ENCODE data around the gene TRPV2.

Gene TRPV2

GRCh38 chr17:16455997-16456741 lies 40.8 kb downstream of the TRPV2 start:
- DNase-seq (ENCODE audit: low spot score): no peak

DNA sequence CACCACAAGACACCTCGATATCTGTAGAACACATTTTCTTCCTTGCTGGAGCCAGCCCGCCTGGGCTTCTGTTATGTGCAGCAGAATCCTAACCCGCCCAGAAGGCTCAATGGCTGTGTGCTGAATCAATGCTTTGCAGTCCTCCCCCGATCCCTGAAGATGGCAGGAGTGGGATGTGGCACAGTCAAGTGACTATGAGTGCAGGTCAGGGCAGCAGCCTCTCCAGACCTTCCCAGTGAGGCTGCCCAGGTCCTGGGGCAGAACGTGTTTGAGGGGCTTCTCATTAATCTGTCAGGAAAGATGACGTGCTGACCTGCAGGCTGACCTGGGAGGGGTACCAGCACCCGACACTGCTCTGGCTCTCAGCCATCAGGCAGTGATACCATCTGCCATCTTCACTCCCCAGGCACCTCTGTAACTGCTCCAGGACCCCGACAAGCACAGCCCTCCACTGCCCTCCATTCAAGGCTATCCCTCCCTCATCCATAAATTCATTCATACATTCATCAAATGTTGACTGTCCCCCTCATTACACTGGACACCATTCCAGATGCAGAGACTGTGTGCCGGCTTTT lies 41.5 kb downstream of the TRPV2 start:
- no peak for DNase-seq (ENCODE audit: low spot score)

GRCh38 chr17:16459271-16459670 lies 43.9 kb downstream of the TRPV2 start:
- DNase-seq (ENCODE audit: low spot score): no peak

GRCh38 chr17:16459855-16460550 lies 44.6 kb downstream of the TRPV2 start:
- DNase-seq (ENCODE audit: low spot score): no peak

GRCh38 chr17:16460796-16461605 lies 45.6 kb downstream of the TRPV2 start:
- no peak for DNase-seq (ENCODE audit: low spot score)

GRCh38 chr17:16461606-16461866 lies 46.2 kb downstream of the TRPV2 start:
- no peak for DNase-seq (ENCODE audit: low spot score)

DNA sequence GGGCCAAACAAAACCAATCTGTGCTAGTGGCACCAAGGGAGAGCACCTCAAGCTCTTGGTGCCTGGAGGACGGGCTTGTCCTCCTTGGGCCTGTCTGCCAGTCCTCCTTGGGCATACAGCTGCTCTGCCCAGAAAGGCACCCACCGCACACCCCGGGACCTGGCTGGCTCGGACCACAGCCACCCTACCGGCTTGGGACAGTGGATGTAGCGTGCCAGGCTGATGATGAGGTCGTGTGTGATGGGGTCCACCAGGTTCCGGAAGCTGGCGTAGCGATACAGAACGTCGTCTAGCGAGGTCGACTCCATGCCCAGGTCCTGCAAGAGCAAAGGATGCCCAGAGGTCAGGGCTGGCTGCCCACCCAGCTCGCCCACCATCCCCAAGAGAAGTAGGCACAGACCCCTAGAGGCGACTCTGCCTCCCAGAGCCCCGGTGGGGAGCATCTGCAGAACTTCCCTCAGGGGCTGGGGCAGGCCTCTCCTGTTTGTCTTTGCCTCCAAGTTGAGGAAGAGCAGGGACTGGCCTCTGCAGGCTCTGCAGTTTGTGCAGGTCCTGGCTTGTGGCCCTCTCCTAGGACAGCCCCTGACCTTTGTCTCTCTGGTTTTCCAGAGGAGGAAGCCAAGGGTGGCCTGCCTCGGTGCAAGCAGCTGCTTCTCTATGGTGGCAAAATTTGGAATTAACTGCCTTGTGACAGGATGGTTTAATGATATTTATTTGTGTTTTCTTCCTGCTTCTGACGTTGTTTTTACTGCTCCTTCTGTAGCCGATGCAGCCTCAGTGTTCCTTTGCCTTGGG lies 46.9 kb downstream of the TRPV2 start:
- no peak for DNase-seq (ENCODE audit: low spot score)

GRCh38 chr17:16463358-16464302 lies 48.3 kb downstream of the TRPV2 start:
- DNase-seq (ENCODE audit: low spot score): no peak

GRCh38 chr17:16464303-16465051 lies 49.1 kb downstream of the TRPV2 start:
- no peak for DNase-seq (ENCODE audit: low spot score)

DNA sequence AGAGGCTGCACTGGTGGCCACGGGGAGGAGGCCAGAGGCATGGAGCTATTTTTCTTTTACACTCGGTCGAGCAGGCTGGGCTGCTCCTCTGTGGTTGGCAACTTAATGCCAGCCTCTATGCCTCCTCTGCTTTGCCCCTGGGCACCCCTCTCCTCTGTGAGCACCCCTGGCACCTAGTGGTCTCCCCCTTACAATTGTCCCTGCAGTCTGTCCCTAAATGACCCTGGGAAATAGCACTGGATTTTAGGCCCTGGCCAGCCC lies 49.6 kb downstream of the TRPV2 start:
- DNase-seq (ENCODE audit: low spot score): no peak

DNA sequence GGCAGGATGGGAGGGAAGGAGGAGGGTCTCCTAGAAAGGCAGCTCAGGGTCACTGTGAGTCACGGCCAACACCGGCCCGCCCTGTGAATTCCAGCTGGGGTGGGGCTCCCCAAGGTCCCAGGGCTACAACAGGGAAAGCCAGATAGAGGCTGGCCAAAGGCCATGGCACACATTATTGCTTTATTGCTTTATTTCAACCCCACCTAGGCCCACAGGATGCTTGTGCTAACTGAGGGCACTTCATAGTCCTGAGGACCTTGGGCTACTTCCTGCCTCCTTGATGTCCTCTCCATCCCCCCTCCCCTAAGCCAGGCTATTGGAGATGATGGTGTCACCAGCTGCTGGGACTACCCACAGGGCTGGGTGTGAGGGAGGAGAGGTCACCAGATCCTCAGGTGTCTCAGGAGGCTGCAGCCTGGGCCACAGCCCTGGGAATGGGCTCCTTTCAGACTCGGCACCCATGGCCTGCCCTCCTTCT lies 50.5 kb downstream of the TRPV2 start:
- DNase-seq (ENCODE audit: low spot score): no peak

DNA sequence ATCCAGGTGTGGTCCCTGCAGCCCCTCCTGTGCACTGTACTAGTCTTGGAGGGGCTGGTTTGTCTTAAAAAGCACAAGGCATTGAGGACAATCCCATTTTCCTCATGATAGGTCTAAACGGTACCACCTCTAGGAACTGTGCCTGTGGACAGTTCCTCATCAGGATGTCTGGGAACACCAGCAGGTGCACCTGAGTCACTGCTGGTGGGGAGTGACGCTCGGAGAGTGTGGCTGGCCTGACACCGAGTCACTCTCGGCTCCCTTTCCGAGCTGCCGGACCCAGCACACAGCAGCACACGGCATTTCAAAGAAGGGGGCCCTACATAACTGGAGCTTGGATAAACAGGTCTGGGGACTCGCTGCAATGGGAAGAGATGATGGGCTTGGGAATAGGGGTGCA lies 51.0 kb downstream of the TRPV2 start:
- DNase-seq (ENCODE audit: low spot score): no peak

GRCh38 chr17:16467044-16467443 lies 51.7 kb downstream of the TRPV2 start:
- DNase-seq (ENCODE audit: low spot score): no peak

- DNase-seq (ENCODE audit: low spot score): no peak
Measured at GRCh38 chr17:16467886-16468285, 52.5 kb downstream of the TRPV2 start.

GRCh38 chr17:16468428-16468992 lies 53.1 kb downstream of the TRPV2 start:
- DNase-seq (ENCODE audit: low spot score): no peak

- DNase-seq (ENCODE audit: low spot score): no peak
Measured at GRCh38 chr17:16470265-16470664, 54.9 kb downstream of the TRPV2 start.

DNA sequence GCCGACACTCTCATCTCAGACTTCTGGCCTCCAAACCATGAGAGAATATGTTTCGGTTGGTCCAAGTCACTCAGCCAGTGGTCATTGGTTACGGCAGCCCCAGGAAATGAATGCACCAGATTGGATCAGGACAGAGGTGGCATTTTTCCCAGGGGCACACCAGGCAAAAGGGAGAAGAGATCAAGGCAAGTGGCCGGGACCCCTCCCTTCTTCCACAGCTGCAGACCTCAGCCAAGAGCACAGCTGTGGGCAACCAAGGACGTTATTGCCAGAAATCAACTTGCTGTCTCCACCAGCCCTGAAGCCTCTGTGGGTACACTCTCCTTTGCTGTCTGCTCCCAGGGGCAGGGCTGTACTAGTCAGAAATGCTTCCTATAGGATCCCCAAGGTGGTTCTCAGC lies 55.9 kb downstream of the TRPV2 start:
- no peak for DNase-seq (ENCODE audit: low spot score)

- DNase-seq (ENCODE audit: low spot score): no peak
Measured at GRCh38 chr17:16472539-16472938, 57.2 kb downstream of the TRPV2 start.

GRCh38 chr17:16473044-16474011 lies 58.0 kb downstream of the TRPV2 start:
- no peak for DNase-seq (ENCODE audit: low spot score)
